ENCODE measurements around the gene NGEF. TPM values are rescaled to one million over a fixed set of nuclear protein-coding genes. Genes with fewer than 3 reads are reported as not detected.
"Not testable (repeated sequence)": the region's sequence is repeated elsewhere in the genome, so short reads cannot be mapped to it uniquely, and the experiment has no call there.

Gene NGEF
- total RNA-seq, 3 donors from 2014 or later, result 1.6 to 6.3 TPM; not detected in 1

GRCh38 chr2:232854082-232854481 lies 159.0 kb downstream of the NGEF start:
- no peak for DNase-seq (ENCODE audit: low spot score in 2 of 2)
- Histone ChIP-seq H3K4me1 (no peaks in the 10 kb centered on the region), H3K27me3 (no peaks in the 10 kb centered on the region), H3K9me3 (no peaks in the 10 kb centered on the region), H3K27ac (no peak overlapping the region), H3K4me3 (no peak overlapping the region), H3K36me3 (peaks cover 7% of the 10 kb centered on the region)
- TF ChIP-seq POLR2A (IDR thresholded peaks at IDR 0.05), result no peak
- no peak for TF ChIP-seq POLR2AphosphoS5 (IDR thresholded peaks at IDR 0.05)
- TF ChIP-seq CTCF (IDR thresholded peaks at IDR 0.05), result no peak
- intact Hi-C loops (cut with DNase I; ENCODE audit: low total_unique reads), result no loop called here

- no peaks in the 10 kb centered on the region for H3K27me3 ChIP-seq
- no peak overlapping the region for H3K4me3 ChIP-seq
- no peak for TF ChIP-seq POLR2AphosphoS5 (IDR thresholded peaks at IDR 0.05)
- TF ChIP-seq CTCF (IDR thresholded peaks at IDR 0.05), result no peak
- TF ChIP-seq POLR2A (IDR thresholded peaks at IDR 0.05), result no peak
- no peak for DNase-seq (ENCODE audit: low spot score in 2 of 2)
- H3K36me3 ChIP-seq, result peaks cover 17% of the 10 kb centered on the region
- intact Hi-C loops (cut with DNase I; ENCODE audit: low total_unique reads), result no loop called here
- H3K9me3 ChIP-seq, result no peaks in the 10 kb centered on the region
- H3K27ac ChIP-seq, result no peak overlapping the region
- H3K4me1 ChIP-seq, result no peaks in the 10 kb centered on the region
Observed at GRCh38 chr2:232852676-232853075, 160.4 kb downstream of the NGEF start.

GRCh38 chr2:232852081-232852480 lies 161.0 kb downstream of the NGEF start:
- DNase-seq (ENCODE audit: low spot score in 2 of 2); H3K4me1 ChIP-seq; H3K9me3 ChIP-seq; H3K4me3 ChIP-seq; H3K27me3 ChIP-seq; intact Hi-C loops (cut with DNase I; ENCODE audit: low total_unique reads); H3K27ac ChIP-seq: not testable (repeated sequence)
- peaks cover 17% of the 10 kb centered on the region for H3K36me3 ChIP-seq

GRCh38 chr2:232850039-232850438 lies 163.0 kb downstream of the NGEF start:
- Histone ChIP-seq H3K4me1 (no peaks in the 10 kb centered on the region), H3K9me3 (no peaks in the 10 kb centered on the region), H3K27ac (no peak overlapping the region), H3K27me3 (no peaks in the 10 kb centered on the region), H3K36me3 (peaks cover 27% of the 10 kb centered on the region), H3K4me3 (no peak overlapping the region)
- DNase-seq (ENCODE audit: low spot score in 2 of 2), result no peak
- TF ChIP-seq CTCF (IDR thresholded peaks at IDR 0.05) (no peak), POLR2AphosphoS5 (IDR thresholded peaks at IDR 0.05) (no peak), POLR2A (IDR thresholded peaks at IDR 0.05) (no peak)
- intact Hi-C loops (cut with DNase I; ENCODE audit: low total_unique reads), result no loop called here

- intact Hi-C loops (cut with DNase I; ENCODE audit: low total_unique reads), result no loop called here
- TF ChIP-seq CTCF (IDR thresholded peaks at IDR 0.05) (no peak), POLR2AphosphoS5 (IDR thresholded peaks at IDR 0.05) (no peak), POLR2A (IDR thresholded peaks at IDR 0.05) (no peak)
- H3K36me3 ChIP-seq, result peaks cover 33% of the 10 kb centered on the region
Observed at GRCh38 chr2:232846055-232846454, 167.0 kb downstream of the NGEF start.

GRCh38 chr2:232843834-232844233 lies 169.2 kb downstream of the NGEF start:
- intact Hi-C loops (cut with DNase I; ENCODE audit: low total_unique reads), result no loop called here

More at GRCh38 chr2:232846055-232846454, 167.0 kb downstream of the NGEF start:
- Histone ChIP-seq H3K27ac (no peak overlapping the region), H3K9me3 (no peaks in the 10 kb centered on the region), H3K4me1 (no peaks in the 10 kb centered on the region), H3K27me3 (no peaks in the 10 kb centered on the region), H3K4me3 (no peak overlapping the region)
- DNase-seq (ENCODE audit: low spot score in 2 of 2), result no peak

More at GRCh38 chr2:232843834-232844233, 169.2 kb downstream of the NGEF start:
- no peak for DNase-seq (ENCODE audit: low spot score in 2 of 2)
- no peak for TF ChIP-seq POLR2A (IDR thresholded peaks at IDR 0.05)
- TF ChIP-seq CTCF (IDR thresholded peaks at IDR 0.05), result no peak
- no peak for TF ChIP-seq POLR2AphosphoS5 (IDR thresholded peaks at IDR 0.05)
- Histone ChIP-seq H3K36me3 (peaks cover 26% of the 10 kb centered on the region), H3K27ac (no peak overlapping the region), H3K4me3 (no peak overlapping the region), H3K4me1 (no peaks in the 10 kb centered on the region), H3K9me3 (no peaks in the 10 kb centered on the region), H3K27me3 (no peaks in the 10 kb centered on the region)
